Putamen (tissue), 1 donor: ENCODE data around the gene CCDC78.

Source experiments
- DNase-seq: peaks from one replicate; pipeline ENCODE4 v3.0.0-alpha.2; 2016; ENCODE audit warnings: low spot score

Gene CCDC78

GRCh38 chr16:677316-678190 lies 48.7 kb downstream of the CCDC78 start:
- no peak for DNase-seq

- no peak for DNase-seq
These were observed 49.3 kb downstream of the CCDC78 start for GRCh38 chr16:676913-677312.

GRCh38 chr16:676565-676902 lies 49.7 kb downstream of the CCDC78 start:
- no peak for DNase-seq

GRCh38 chr16:675884-676564 lies 50.2 kb downstream of the CCDC78 start:
- no peak for DNase-seq

- DNase-seq: no peak
These were observed 51.0 kb downstream of the CCDC78 start, which contains the start of gene RHBDL1 for GRCh38 chr16:674968-675883. Gene RHBDL1 (plus strand): TSS chr16:675671. CDS start chr16:675791, 120 bp downstream.

- DNase-seq: no peak
These were observed 51.9 kb downstream of the CCDC78 start for GRCh38 chr16:674214-674881.

GRCh38 chr16:673399-673991 lies 52.7 kb downstream of the CCDC78 start:
- DNase-seq: no peak

GRCh38 chr16:672851-673250 lies 53.4 kb downstream of the CCDC78 start:
- no peak for DNase-seq
